HG03064 (cell line): ENCODE measurements around the gene CA11.

Experiments used
- ATAC-seq: cut with Tn5 transposase; IDR thresholded peaks from one replicate; pipeline ENCODE4 v1.9.1; 2021; ENCODE audit warnings: low read depth; ENCODE audit not compliant: unreplicated experiment

CA11 gene

DNA sequence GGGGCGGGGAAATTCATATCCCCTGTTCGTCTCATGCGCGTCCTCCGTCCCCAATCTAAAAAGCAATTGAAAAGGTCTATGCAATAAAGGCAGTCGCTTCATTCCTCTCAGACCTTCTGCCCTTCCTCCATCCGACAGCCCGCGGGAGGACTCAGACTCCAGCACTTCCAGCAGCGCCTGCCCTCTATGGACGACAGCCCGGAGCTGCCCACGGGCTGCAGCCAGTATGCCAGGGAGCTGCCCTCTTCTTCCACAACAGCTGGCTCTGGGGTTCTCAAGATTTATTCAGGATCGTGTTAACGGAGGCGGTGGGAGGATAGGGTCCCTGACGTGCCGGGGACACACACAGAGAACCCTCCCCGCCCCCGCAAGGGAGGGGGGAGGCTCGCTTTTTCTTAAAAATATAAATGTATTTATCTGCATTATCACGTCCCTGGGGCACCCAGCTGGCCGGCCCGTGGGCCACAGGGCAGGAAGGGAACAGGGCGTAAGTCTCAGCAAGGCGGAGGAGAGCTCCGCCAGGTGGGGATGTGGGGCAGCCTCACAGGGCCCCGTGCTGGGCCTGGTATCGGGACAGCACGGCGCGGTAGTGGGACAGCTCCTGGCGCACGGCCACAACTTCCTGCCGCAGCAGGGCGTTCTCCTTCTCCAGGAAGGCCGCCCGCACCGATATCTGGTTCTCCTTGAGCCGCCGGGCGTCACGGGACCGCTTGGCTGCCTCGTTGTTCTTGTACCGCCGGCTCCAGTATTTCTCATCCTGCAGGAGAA is 15.5 kb downstream of the CA11 start:
- ATAC-seq: no peak

DNA sequence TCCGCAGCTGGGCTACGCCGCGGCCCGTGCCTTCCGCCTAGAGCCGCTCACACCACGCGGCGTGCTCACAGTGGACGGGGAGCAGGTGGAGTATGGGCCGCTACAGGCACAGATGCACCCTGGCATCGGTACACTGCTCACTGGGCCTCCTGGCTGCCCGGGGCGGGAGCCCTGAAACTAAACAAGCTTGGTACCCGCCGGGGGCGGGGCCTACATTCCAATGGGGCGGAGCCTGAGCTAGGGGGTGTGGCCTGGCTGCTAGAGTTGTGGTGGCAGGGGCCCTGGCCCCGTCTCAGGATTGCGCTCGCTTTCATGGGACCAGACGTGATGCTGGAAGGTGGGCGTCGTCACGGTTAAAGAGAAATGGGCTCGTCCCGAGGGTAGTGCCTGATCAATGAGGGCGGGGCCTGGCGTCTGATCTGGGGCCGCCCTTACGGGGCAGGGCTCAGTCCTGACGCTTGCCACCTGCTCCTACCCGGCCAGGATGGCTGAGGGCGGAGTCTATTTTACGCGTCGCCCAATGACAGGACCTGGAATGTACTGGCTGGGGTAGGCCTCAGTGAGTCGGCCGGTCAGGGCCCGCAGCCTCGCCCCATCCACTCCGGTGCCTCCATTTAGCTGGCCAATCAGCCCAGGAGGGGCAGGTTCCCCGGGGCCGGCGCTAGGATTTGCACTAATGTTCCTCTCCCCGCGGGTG is 16.2 kb downstream of the CA11 start:
- no peak for ATAC-seq

DNA sequence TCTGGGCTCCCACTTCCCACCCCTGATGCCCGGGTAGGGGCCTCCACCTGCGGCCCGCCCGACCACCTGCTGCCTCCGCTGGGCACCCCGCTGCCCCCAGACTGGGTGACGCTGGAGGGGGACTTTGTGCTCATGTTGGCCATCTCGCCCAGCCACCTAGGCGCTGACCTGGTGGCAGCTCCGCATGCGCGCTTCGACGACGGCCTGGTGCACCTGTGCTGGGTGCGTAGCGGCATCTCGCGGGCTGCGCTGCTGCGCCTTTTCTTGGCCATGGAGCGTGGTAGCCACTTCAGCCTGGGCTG is 16.7 kb downstream of the CA11 start:
- ATAC-seq: no peak

DNA sequence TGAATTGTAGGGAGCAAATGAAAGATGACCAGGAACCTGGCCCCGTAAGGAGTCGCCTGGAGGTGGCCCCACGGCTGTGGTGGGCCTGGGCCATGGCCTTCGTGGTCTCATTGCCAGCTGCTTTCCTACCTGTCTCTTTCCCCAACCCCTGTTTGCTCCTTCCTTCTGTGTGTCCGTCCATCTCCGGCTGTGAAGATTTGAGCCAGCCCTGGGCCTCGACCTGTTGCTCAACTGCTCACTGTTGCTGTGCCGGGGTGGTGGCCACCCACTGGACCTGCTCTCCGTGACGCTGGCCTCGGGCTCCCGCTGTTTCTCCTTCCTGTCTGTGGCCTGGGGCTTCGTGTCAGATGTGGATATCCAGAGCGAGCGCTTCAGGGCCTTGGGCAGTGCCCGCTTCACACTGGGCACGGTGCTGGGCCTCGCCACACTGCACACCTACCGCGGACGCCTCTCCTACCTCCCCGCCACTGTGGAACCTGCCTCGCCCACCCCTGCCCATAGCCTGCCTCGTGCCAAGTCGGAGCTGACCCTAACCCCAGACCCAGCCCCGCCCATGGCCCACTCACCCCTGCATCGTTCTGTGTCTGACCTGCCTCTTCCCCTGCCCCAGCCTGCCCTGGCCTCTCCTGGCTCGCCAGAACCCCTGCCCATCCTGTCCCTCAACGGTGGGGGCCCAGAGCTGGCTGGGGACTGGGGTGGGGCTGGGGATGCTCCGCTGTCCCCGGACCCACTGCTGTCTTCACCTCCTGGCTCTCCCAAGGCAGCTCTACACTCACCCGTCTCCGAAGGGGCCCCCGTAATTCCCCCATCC is 17.3 kb downstream of the CA11 start:
- ATAC-seq: no peak

DNA sequence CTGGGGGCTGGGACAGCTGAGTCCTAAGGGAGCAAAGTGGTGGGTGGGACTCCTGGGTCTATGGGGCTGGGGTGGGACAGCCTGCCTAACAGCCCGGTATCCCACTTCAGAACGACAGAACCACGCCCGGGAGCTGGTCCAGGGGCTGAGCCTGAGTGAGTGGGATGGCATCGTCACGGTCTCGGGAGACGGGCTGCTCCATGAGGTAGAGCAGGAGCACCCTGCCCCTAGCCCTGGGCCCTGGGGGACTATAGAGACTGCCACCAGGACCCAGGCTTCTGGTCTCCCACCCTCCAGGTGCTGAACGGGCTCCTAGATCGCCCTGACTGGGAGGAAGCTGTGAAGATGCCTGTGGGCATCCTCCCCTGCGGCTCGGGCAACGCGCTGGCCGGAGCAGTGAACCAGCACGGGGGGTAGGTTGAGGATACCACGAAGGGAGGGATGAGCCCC is 18.1 kb downstream of the CA11 start:
- ATAC-seq: no peak

GRCh38 chr19:48627201-48627864 is 18.7 kb downstream of the CA11 start:
- ATAC-seq: no peak

- no peak for ATAC-seq
Measured at GRCh38 chr19:48625891-48626327, 20.1 kb downstream of the CA11 start.

GRCh38 chr19:48624791-48625723 is 20.9 kb downstream of the CA11 start:
- ATAC-seq: no peak

DNA sequence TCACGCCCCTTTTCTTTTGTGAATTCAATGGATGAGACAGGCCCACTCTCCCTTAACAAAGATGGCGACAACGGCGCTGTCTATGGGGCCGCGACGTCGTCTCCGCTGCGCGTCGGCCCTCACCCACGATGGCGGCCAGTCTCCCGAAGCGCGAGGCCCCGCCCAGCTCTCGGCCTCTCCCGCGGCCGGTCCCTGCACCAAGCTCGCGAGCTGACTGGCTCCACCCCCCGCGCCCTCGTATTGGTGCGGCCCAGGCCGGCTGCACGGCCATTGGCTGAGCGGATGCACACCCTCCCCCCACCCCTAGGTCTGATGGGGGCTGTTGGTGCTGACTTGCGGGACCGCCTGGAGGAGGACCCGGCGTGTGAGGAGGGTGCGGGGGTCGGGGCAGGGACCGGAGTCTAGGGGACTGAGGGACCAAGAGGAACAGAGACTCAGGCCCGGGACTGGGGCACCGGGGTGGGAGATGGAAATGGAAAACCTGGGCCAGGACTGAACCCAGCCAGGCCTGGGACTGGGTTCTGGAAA is 21.9 kb downstream of the CA11 start:
- ATAC-seq: peak; percentile 59

- ATAC-seq: no peak
Measured at GRCh38 chr19:48623556-48624066, 22.4 kb downstream of the CA11 start.

DNA sequence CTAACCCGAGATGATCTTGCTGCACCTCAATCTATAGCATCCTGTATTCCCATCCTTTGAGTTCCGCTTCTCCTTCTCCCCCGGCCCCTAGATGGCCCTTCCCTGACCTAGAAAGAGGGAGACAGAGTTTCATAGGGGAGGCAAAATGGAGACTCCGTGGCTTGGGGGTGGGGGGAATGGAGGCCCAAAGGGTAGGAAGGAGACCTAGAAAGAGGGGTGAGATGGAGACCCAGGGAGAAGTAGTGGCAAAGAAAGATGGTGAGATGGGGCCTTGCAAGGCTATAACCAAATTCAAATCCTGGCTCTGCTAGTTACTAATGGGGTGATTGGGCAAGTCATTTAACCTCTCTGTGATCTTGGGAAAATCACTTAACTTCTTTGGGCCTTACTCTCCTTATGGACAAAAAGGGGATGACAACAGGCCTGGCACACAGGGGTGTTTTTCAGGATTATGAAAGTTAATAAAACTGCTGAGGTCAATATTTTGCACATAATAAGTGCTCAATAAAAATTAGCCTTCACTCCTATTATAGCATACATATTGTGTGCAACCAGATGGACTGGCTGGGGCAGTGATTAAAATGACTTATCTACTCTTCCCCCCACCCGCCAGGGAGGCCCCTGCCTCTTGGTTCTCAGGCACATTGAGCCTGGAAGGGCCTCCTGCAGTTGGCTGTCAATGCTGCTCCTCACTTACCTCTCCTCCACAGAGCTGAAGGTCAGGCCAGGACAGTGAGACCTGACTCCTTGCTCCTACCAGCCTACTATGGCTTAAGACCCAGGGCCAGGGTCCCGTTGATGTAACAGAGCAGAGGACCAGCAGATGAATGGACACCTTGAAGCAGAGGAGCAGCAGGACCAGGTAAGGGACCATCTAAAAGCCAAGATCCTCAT is 26.0 kb downstream of the CA11 start:
- ATAC-seq: no peak

DNA sequence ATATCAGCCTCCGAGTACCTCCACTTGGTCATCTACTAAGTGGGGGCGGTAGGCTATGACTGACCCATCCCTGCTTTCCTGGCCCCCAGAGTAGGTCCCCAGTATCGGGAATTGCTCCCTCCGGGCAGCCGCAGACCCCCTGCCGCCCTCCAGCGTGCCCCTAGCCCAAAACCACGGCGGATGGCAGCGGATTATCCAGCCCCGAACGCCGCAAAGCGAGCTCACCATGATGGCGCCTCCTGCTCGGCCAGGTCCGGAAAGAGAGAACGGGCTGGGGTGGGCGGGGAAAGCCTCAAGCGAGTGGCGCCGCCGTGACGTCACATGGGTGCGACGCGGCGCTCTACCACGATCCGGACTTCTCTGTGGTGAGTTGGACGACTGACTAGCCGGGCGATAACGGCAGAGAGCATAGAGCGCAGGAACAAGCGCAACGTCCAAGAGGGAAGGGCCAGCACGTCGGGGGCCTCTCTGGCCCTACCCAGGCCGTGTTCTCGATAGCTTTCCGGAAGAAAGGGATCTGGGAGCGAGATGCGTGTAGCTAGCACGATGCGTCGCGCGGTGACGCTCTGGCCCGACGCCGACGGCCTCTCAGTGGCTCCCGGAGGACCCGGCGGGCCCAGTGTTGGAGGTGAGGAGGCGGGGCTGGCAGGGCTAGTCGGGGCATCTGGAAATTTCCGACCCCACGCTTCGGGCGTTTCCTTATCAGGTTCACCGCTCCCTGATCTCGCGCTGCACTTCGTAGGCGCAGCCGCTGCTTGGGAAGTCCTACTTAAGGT is 26.9 kb downstream of the CA11 start, which contains the start of the genes RPL18 and SPHK2:
RPL18 (minus strand) TSS at position 263 of the 776 bp plus-strand sequence; CDS start at position 228, 35 bp downstream.
SPHK2 (plus strand) TSS at position 591 of the 776 bp plus-strand sequence. CDS start 1,009 bp downstream, outside the sequence.
- peak; percentile 71 for ATAC-seq

GRCh38 chr19:48618278-48618915 is 27.6 kb downstream of the CA11 start:
- ATAC-seq: no peak

DNA sequence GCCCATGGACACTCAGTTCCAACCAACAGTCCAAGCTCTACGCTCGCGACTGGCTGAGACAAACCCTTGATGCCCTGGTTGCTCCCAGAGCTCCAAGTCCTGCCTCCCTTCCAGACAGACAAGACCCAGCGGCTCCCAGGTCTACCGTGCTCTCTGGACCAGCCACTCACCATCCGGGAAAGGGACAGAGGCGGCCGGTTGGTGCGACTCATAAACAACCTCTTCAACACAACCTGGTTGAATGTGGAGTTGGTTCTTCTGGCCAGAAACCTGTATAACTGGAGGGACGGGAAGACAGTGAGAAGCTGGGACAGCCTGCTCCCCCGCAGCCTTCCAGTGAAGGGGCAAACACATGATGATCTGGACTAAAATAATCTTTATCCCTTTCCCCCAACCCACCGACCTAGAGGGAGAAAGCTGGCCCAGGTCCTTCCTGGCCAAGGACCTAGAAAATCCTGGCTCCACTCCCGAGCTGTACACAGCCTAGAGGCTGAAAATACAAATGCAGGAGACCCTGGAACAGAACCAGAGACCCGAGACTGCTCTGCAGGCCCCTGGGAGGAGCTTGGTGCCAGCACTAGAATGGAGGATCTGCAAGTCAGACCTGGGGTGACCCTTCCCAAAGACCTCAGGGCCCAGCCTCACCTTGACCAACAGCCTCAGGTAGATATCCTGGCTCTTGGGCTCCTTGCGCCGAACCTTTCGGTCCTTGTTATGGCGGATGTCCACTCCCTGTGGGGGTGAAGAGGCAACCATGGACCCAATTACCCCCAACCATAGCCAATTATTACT is 28.6 kb downstream of the CA11 start:
- ATAC-seq: no peak

DNA sequence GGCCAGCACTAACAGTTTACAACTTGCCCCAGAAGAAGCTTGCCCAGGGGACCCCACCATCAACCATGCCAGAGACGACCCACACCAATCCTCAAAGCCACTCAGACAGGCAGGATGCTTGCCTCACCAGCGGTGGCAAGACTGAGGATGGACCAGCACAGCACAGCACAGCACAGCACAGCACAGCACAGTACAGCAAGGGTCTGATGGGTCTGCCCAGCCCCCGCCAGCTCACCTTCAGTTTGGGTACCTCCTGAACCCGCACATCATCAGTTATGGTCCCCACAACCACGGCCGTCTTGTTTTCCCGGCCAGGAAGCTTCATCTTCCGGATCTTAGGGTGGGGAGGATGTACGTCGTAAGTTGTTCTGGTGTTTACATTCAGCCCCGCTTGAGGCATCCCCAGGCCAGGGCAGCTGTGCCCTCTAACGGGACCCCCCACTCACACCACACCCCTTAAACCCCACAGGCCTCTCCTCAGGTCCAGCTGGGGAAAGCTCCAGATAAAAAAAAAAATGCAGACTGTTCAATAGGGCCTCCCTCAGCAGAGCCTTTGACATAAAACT is 29.4 kb downstream of the CA11 start:
- ATAC-seq: no peak

DNA sequence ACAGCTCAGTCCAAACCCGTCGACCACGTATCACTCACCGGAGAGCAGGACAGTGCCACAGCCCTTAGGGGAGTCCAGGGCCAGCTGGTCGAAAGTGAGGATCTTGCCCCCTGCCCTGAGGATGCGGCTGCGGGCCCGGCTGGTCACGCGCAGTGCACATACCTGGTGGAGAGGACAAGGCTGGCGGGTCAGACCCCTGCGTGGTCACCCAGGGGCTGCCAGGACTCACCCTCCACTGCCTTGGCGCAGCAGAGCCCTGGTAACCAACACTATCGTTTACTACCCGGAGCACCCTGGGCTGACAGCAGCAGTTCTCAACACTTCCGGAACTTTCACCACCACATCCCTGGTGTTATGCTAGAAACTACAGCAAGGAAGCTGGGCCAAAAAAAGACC is 29.9 kb downstream of the CA11 start:
- no peak for ATAC-seq
